ENCODE data around the gene ADGRV1. TPM values are rescaled to one million over a fixed set of nuclear protein-coding genes. Genes with fewer than 3 reads are reported as not detected.

The ADGRV1 gene
- total RNA-seq, 1 donor from 2014 or later = not detected

- H3K36me3 ChIP-seq = no peaks in the 10 kb centered on the region
- no peak overlapping the region for H3K27ac ChIP-seq (replicated peaks)
- peaks cover 17% of the 10 kb centered on the region for H3K4me1 ChIP-seq
- H3K27me3 ChIP-seq (ENCODE audit: low read depth) = no peaks in the 10 kb centered on the region
- intact Hi-C loops (cut with micrococcal nuclease) = loop anchor here (10.0 kb wide), 1 partner anchor 516 kb away; the partner anchor contains the start of gene ARRDC3
- no peak for DNase-seq
- H3K4me3 ChIP-seq = no peak overlapping the region
- TF ChIP-seq CTCF (IDR thresholded peaks at IDR 0.05; ENCODE audit: borderline replicate concordance) = no peak
- no peaks in the 10 kb centered on the region for H3K9me3 ChIP-seq (replicated peaks)
These were observed 310.2 kb downstream of the ADGRV1 start for GRCh38 chr5:90868799-90869198.

- intact Hi-C loops (cut with micrococcal nuclease) = no loop called here
- no peak for DNase-seq
- no peak overlapping the region for H3K27ac ChIP-seq (replicated peaks)
These were observed 312.9 kb downstream of the ADGRV1 start for GRCh38 chr5:90871391-90871991.

GRCh38 chr5:90873033-90873517 is 314.5 kb downstream of the ADGRV1 start:
- no peak for DNase-seq
- Histone ChIP-seq H3K9me3 (replicated peaks) (no peaks in the 10 kb centered on the region), H3K4me3 (no peak overlapping the region), H3K27ac (replicated peaks) (no peak overlapping the region), H3K4me1 (peaks cover 6% of the 10 kb centered on the region), H3K27me3 (ENCODE audit: low read depth) (no peaks in the 10 kb centered on the region), H3K36me3 (no peaks in the 10 kb centered on the region)
- intact Hi-C loops (cut with micrococcal nuclease) = no loop called here
- TF ChIP-seq CTCF (IDR thresholded peaks at IDR 0.05; ENCODE audit: borderline replicate concordance) = no peak

More at GRCh38 chr5:90871391-90871991, 312.9 kb downstream of the ADGRV1 start:
- no peak for TF ChIP-seq CTCF (IDR thresholded peaks at IDR 0.05; ENCODE audit: borderline replicate concordance)
- Histone ChIP-seq H3K36me3 (no peaks in the 10 kb centered on the region), H3K4me1 (peaks cover 16% of the 10 kb centered on the region), H3K27me3 (ENCODE audit: low read depth) (no peaks in the 10 kb centered on the region), H3K9me3 (replicated peaks) (no peaks in the 10 kb centered on the region), H3K4me3 (no peak overlapping the region)

- Histone ChIP-seq H3K36me3 (no peaks in the 10 kb centered on the region), H3K27me3 (ENCODE audit: low read depth) (no peaks in the 10 kb centered on the region), H3K4me1 (peaks cover 15% of the 10 kb centered on the region), H3K27ac (replicated peaks) (no peak overlapping the region), H3K4me3 (no peak overlapping the region), H3K9me3 (replicated peaks) (no peaks in the 10 kb centered on the region)
- no peak for TF ChIP-seq CTCF (IDR thresholded peaks at IDR 0.05; ENCODE audit: borderline replicate concordance)
- no peak for DNase-seq
- intact Hi-C loops (cut with micrococcal nuclease) = no loop called here
These were observed 315.5 kb downstream of the ADGRV1 start for GRCh38 chr5:90874066-90874465.

GRCh38 chr5:90875456-90875855 is 316.9 kb downstream of the ADGRV1 start:
- Histone ChIP-seq H3K27ac (replicated peaks) (no peak overlapping the region), H3K4me3 (no peak overlapping the region), H3K36me3 (no peaks in the 10 kb centered on the region), H3K27me3 (ENCODE audit: low read depth) (no peaks in the 10 kb centered on the region), H3K9me3 (replicated peaks) (no peaks in the 10 kb centered on the region), H3K4me1 (peaks cover 17% of the 10 kb centered on the region)
- TF ChIP-seq CTCF (IDR thresholded peaks at IDR 0.05; ENCODE audit: borderline replicate concordance) = no peak
- no peak for DNase-seq
- intact Hi-C loops (cut with micrococcal nuclease) = no loop called here

Measured in left ventricle myocardium inferior (tissue), 1 donor.